Loucy (cell line): Measurements from ENCODE around the gene MINDY4B.

Source experiments
- H2AFZ ChIP-seq: fragments of 200-600 bp; sonication (generic); 2 replicates; pipeline ENCODE4 v1.6.0; 2016; ENCODE audit warnings: antibody characterized with exemption, mild to moderate bottlenecking, low read length, moderate library complexity
- H3F3A ChIP-seq: fragments of 200-600 bp; 2 replicates; pipeline ENCODE4 v1.6.0; 2016; ENCODE audit warnings: antibody characterized with exemption, low read depth, mild to moderate bottlenecking
- H3K27me3 ChIP-seq: fragments of 200-600 bp; sonication (generic); 2 replicates; pipeline ENCODE4 v1.6.1; 2014; ENCODE audit warnings: low read length, mild to moderate bottlenecking; ENCODE audit not compliant: insufficient read depth, poor library complexity, severe bottlenecking
- H3K36me3 ChIP-seq: fragments of 200-600 bp; sonication (generic); 2 replicates; pipeline ENCODE4 v1.6.1; 2016; ENCODE audit warnings: low read length; ENCODE audit not compliant: insufficient read depth
- H3K4me1 ChIP-seq: fragments of 200-600 bp; sonication (generic); 2 replicates; pipeline ENCODE4 v1.5.1; 2014; ENCODE audit warnings: low read length, mild to moderate bottlenecking; ENCODE audit not compliant: insufficient read depth, poor library complexity, severe bottlenecking
- H3K4me2 ChIP-seq: fragments of 200-600 bp; sonication (generic); 2 replicates; pipeline ENCODE4 v1.6.0; 2014; ENCODE audit warnings: antibody characterized with exemption, low read length, low read depth, mild to moderate bottlenecking; ENCODE audit not compliant: poor library complexity, severe bottlenecking
- H3K4me3 ChIP-seq: fragments of 200-600 bp; sonication (generic); 2 replicates; pipeline ENCODE4 v1.5.1; 2014; ENCODE audit warnings: low read length, mild to moderate bottlenecking, mixed read lengths; ENCODE audit not compliant: poor library complexity, severe bottlenecking
- H3K79me2 ChIP-seq: fragments of 200-600 bp; sonication (generic); 2 replicates; pipeline ENCODE4 v1.6.1; 2014; ENCODE audit warnings: low read length; ENCODE audit not compliant: insufficient read depth
- H3K9ac ChIP-seq: fragments of 200-600 bp; sonication (generic); 2 replicates; pipeline ENCODE4 v1.6.0; 2014; ENCODE audit warnings: mild to moderate bottlenecking, low read depth, low read length, moderate library complexity; ENCODE audit not compliant: poor library complexity, severe bottlenecking
- H3K9me2 ChIP-seq: fragments of 200-600 bp; sonication (generic); replicated peaks from 2 replicates; pipeline ENCODE4 v1.6.1; 2016; ENCODE audit warnings: low read depth, low read length, mixed read lengths
- H3K9me3 ChIP-seq: fragments of 200-600 bp; sonication (generic); 2 replicates; pipeline ENCODE4 v1.6.1; 2014; ENCODE audit warnings: mild to moderate bottlenecking, antibody characterized with exemption, low read length, low read depth; ENCODE audit not compliant: insufficient read depth
- H4K20me1 ChIP-seq: fragments of 200-600 bp; sonication (generic); 2 replicates; pipeline ENCODE4 v1.6.0; 2014; ENCODE audit warnings: antibody characterized with exemption, low read length, mild to moderate bottlenecking; ENCODE audit not compliant: insufficient read depth, poor library complexity, severe bottlenecking
- EZH2phosphoT487 ChIP-seq: fragments of 200-600 bp; IDR thresholded peaks from 2 replicates; pipeline ENCODE4 v1.6.1; 2018; ENCODE audit warnings: antibody characterized with exemption, mild to moderate bottlenecking, moderate library complexity, borderline replicate concordance
- TF ChIP-seq, protein P1 (sequence below): fragments of 200-600 bp; sonication (generic); conservative IDR thresholded peaks from 2 replicates; pipeline ENCODE4 v1.5.1; 2014; ENCODE audit warnings: mild to moderate bottlenecking, antibody characterized with exemption, low read length

Gene MINDY4B

DNA sequence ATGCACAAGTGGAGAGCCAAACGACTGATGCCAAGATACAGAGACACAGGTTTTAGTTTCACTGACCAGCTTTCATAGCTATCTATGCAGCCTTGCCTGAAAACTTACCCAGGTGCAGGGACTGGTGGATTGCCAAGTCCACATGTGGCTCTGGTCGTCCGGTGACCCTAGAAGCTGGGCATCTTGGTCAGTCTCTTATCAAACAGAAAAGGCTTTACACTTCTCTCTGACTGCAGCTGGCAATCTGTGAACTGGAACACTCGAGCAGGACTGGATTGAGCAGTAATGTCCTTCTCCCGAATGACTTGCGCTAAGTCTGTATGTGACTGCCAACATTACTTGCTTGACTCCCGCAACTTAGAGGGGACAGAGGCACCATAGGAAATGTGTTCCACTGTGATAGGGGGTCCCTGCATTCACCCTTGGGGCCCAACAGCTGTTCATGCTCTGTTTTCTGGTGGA, 79.3 kb downstream of the MINDY4B start:
- Histone ChIP-seq H2AFZ (no peak overlapping the region), H3K4me3 (no peak overlapping the region), H3K9me2 (no peaks in the 10 kb centered on the region), H3F3A (no peaks in the 10 kb centered on the region), H3K4me1 (peaks cover 5% of the 10 kb centered on the region), H3K27me3 (no peaks in the 10 kb centered on the region), H3K9me3 (no peaks in the 10 kb centered on the region), H3K79me2 (no peaks in the 10 kb centered on the region), H3K4me2 (no peak overlapping the region), H4K20me1 (no peaks in the 10 kb centered on the region), H3K9ac (no peak overlapping the region), H3K36me3 (no peaks in the 10 kb centered on the region)
- TF ChIP-seq, protein P1, sequence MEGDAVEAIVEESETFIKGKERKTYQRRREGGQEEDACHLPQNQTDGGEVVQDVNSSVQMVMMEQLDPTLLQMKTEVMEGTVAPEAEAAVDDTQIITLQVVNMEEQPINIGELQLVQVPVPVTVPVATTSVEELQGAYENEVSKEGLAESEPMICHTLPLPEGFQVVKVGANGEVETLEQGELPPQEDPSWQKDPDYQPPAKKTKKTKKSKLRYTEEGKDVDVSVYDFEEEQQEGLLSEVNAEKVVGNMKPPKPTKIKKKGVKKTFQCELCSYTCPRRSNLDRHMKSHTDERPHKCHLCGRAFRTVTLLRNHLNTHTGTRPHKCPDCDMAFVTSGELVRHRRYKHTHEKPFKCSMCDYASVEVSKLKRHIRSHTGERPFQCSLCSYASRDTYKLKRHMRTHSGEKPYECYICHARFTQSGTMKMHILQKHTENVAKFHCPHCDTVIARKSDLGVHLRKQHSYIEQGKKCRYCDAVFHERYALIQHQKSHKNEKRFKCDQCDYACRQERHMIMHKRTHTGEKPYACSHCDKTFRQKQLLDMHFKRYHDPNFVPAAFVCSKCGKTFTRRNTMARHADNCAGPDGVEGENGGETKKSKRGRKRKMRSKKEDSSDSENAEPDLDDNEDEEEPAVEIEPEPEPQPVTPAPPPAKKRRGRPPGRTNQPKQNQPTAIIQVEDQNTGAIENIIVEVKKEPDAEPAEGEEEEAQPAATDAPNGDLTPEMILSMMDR = no peak
- TF ChIP-seq EZH2phosphoT487 = no peak

GRCh38 chr3:150825192-150825915, 79.9 kb downstream of the MINDY4B start:
- no peaks in the 10 kb centered on the region for H3K9me3 ChIP-seq
- H3K4me1 ChIP-seq = peaks cover 5% of the 10 kb centered on the region
- no peak overlapping the region for H2AFZ ChIP-seq
- no peaks in the 10 kb centered on the region for H4K20me1 ChIP-seq
- H3K9me2 ChIP-seq = no peaks in the 10 kb centered on the region
- no peak overlapping the region for H3K9ac ChIP-seq
- H3K79me2 ChIP-seq = no peaks in the 10 kb centered on the region
- no peaks in the 10 kb centered on the region for H3F3A ChIP-seq
- H3K36me3 ChIP-seq = no peaks in the 10 kb centered on the region
- no peak overlapping the region for H3K4me3 ChIP-seq
- TF ChIP-seq, protein P1 = no peak
- TF ChIP-seq EZH2phosphoT487 = no peak
- H3K27me3 ChIP-seq = no peaks in the 10 kb centered on the region
- H3K4me2 ChIP-seq = no peak overlapping the region

DNA sequence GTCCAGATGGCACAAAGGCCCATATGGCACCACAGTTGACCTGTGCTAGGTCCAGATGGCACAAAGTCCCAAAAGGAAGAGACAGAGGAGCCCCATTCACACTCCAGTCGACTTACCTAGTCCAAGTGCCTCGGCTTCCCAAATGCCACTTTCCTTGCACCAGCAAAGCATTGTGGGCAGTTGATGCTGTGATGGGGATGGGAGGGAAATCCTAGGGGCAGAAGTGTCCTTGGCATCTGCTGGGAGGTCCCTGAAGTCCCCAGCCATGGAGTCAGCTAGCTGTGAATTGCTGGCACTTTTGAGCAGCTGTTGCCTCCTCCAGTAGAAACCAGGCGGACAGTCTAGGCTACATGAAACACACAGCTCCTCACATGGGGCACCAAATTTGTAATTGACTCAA, 82.0 kb downstream of the MINDY4B start:
- H3K9ac ChIP-seq = no peak overlapping the region
- TF ChIP-seq, protein P1 = no peak
- TF ChIP-seq EZH2phosphoT487 = no peak
- peaks cover 3% of the 10 kb centered on the region for H3K4me1 ChIP-seq
- no peak overlapping the region for H3K4me3 ChIP-seq
- H3K9me3 ChIP-seq = no peaks in the 10 kb centered on the region
- no peaks in the 10 kb centered on the region for H3K9me2 ChIP-seq
- H3K27me3 ChIP-seq = no peaks in the 10 kb centered on the region
- H3K79me2 ChIP-seq = no peaks in the 10 kb centered on the region
- H3K36me3 ChIP-seq = no peaks in the 10 kb centered on the region
- no peaks in the 10 kb centered on the region for H4K20me1 ChIP-seq
- H3K4me2 ChIP-seq = no peak overlapping the region
- H3F3A ChIP-seq = no peaks in the 10 kb centered on the region
- no peak overlapping the region for H2AFZ ChIP-seq
